ENCODE data around the gene MCU.
"Not testable (repeated sequence)": the region's sequence is repeated elsewhere in the genome, so short reads cannot be mapped to it uniquely, and the experiment has no call there.

MCU gene

GRCh38 chr10:72903941-72904446 lies 212.1 kb downstream of the MCU start:
- not testable (repeated sequence) for DNase-seq (ENCODE audit: low spot score)

GRCh38 chr10:72904806-72905205 lies 212.9 kb downstream of the MCU start:
- no peak for DNase-seq (ENCODE audit: low spot score)

- no peak for DNase-seq (ENCODE audit: low spot score)
Observed at GRCh38 chr10:72906446-72906845, 214.5 kb downstream of the MCU start.

GRCh38 chr10:72910705-72911104 lies 218.8 kb downstream of the MCU start:
- no peak for DNase-seq (ENCODE audit: low spot score)

GRCh38 chr10:72911758-72912157 lies 219.8 kb downstream of the MCU start:
- no peak for DNase-seq (ENCODE audit: low spot score)

- DNase-seq (ENCODE audit: low spot score): no peak
Observed at GRCh38 chr10:72912736-72913135, 220.8 kb downstream of the MCU start.

GRCh38 chr10:72913287-72913686 lies 221.3 kb downstream of the MCU start:
- no peak for DNase-seq (ENCODE audit: low spot score)

- not testable (repeated sequence) for DNase-seq (ENCODE audit: low spot score)
Observed at GRCh38 chr10:72917201-72917600, 225.3 kb downstream of the MCU start.

GRCh38 chr10:72917803-72918332 lies 225.9 kb downstream of the MCU start:
- not testable (repeated sequence) for DNase-seq (ENCODE audit: low spot score)

GRCh38 chr10:72918352-72918751 lies 226.4 kb downstream of the MCU start:
- no peak for DNase-seq (ENCODE audit: low spot score)

GRCh38 chr10:72921147-72921683 lies 229.3 kb downstream of the MCU start:
- DNase-seq (ENCODE audit: low spot score): not testable (repeated sequence)

GRCh38 chr10:72924351-72924750 lies 232.4 kb downstream of the MCU start:
- DNase-seq (ENCODE audit: low spot score): no peak

- no peak for DNase-seq (ENCODE audit: low spot score)
Observed at GRCh38 chr10:72925951-72926465, 234.1 kb downstream of the MCU start.

- no peak for DNase-seq (ENCODE audit: low spot score)
Observed at GRCh38 chr10:72927485-72927884, 235.5 kb downstream of the MCU start.

GRCh38 chr10:72928798-72929197 lies 236.9 kb downstream of the MCU start:
- no peak for DNase-seq (ENCODE audit: low spot score)

GRCh38 chr10:72930276-72930675 lies 238.3 kb downstream of the MCU start:
- no peak for DNase-seq (ENCODE audit: low spot score)

- DNase-seq (ENCODE audit: low spot score): peak; percentile 22
Observed at GRCh38 chr10:72932259-72933015, 240.5 kb downstream of the MCU start.

- DNase-seq (ENCODE audit: low spot score): no peak
Observed at GRCh38 chr10:72935361-72935760, 243.4 kb downstream of the MCU start.
